CD14-positive monocyte (primary cell): ENCODE data around the gene NXT1. TPM values are rescaled to one million over a fixed set of nuclear protein-coding genes. Genes with fewer than 3 reads are reported as not detected.

Experiments used
- DNase-seq, 3 donors: peaks; one replicate each; pipeline ENCODE4 v3.0.0-alpha.2; 2011 to 2022
- H2AFZ ChIP-seq: 2 replicates; pipeline ENCODE4 v1.6.0; 2012; ENCODE audit warnings: mild to moderate bottlenecking, low read depth, low read length, inconsistent platforms; ENCODE audit not compliant: insufficient read depth, poor library complexity, severe bottlenecking
- H3K27ac ChIP-seq, 2 donors: 1 replicate in 1 of 2; 2 replicates in 1 of 2; pipeline ENCODE4 v1.5.1; 2012 to 2013; ENCODE audit warnings: low read length in 2 of 2, control low read depth in 1 of 2, inconsistent platforms in 1 of 2, low read depth in 1 of 2, mild to moderate bottlenecking in 1 of 2
- H3K27me3 ChIP-seq, 2 donors: one replicate each; pipeline versions ENCODE4 v1.6.0 to v1.6.1; 2011 to 2013; ENCODE audit warnings: low read length in 2 of 2; ENCODE audit not compliant: control insufficient read depth in 2 of 2, insufficient read depth in 2 of 2
- H3K36me3 ChIP-seq, 2 donors: replicated peaks in 1 of 2; 1 replicate in 1 of 2; 2 replicates in 1 of 2; pipeline versions ENCODE4 v1.5.1 to v1.6.1; 2012 to 2013; ENCODE audit warnings: low read length in 2 of 2, control low read depth in 1 of 2, inconsistent platforms in 1 of 2, mild to moderate bottlenecking in 1 of 2; ENCODE audit not compliant: insufficient read depth in 2 of 2, control insufficient read depth in 1 of 2
- H3K4me1 ChIP-seq, 2 donors: 1 replicate in 1 of 2; 2 replicates in 1 of 2; pipeline versions ENCODE4 v1.5.1 to v1.6.1; 2012 to 2013; ENCODE audit warnings: low read length in 2 of 2, control low read depth in 1 of 2, inconsistent platforms in 1 of 2, mild to moderate bottlenecking in 1 of 2, moderate library complexity in 1 of 2; ENCODE audit not compliant: insufficient read depth in 2 of 2, control insufficient read depth in 1 of 2
- H3K4me2 ChIP-seq: replicated peaks from 2 replicates; pipeline ENCODE3; 2012; ENCODE audit warnings: low read length, moderate library complexity, mild to moderate bottlenecking; ENCODE audit not compliant: poor library complexity, severe bottlenecking; ENCODE audit errors: extremely low read depth
- H3K4me3 ChIP-seq, 3 experiments: fragments of 200-600 bp in 1 of 3; sonication (generic) in 1 of 3; replicated peaks in 1 of 3; 1 replicate in 2 of 3; 2 replicates in 1 of 3; pipeline ENCODE4 v1.5.1; 2011 to 2013; ENCODE audit warnings: low read length in 3 of 3, mild to moderate bottlenecking in 3 of 3, control low read depth in 2 of 3, low read depth in 2 of 3, inconsistent platforms in 1 of 3, moderate library complexity in 1 of 3
- H3K79me2 ChIP-seq: 2 replicates; pipeline ENCODE4 v1.6.0; 2012; ENCODE audit warnings: mild to moderate bottlenecking, control low read depth, inconsistent platforms, low read length, moderate library complexity; ENCODE audit not compliant: insufficient read depth
- H3K9ac ChIP-seq: 2 replicates; pipeline ENCODE4 v1.6.0; 2017; ENCODE audit warnings: low read length, mild to moderate bottlenecking; ENCODE audit not compliant: insufficient read depth, poor library complexity, severe bottlenecking
- H3K9me3 ChIP-seq, 2 donors: replicated peaks in 1 of 2; 1 replicate in 1 of 2; 2 replicates in 1 of 2; pipeline versions ENCODE4 v1.5.1 to v1.6.1; 2012 to 2013; ENCODE audit warnings: low read length in 2 of 2, control low read depth in 1 of 2; ENCODE audit not compliant: control insufficient read depth in 1 of 2, insufficient read depth in 1 of 2
- H4K20me1 ChIP-seq: 2 replicates; pipeline ENCODE4 v1.6.0; 2012; ENCODE audit warnings: mild to moderate bottlenecking, low read length, control low read depth, moderate library complexity; ENCODE audit not compliant: insufficient read depth
- H3K27ac Mint-ChIP-seq, 7 donors: one replicate each; pipeline ENCODE4 v1.8.0; 2020; ENCODE audit warnings: mild to moderate bottlenecking in 7 of 7, mixed read lengths in 7 of 7, moderate library complexity in 6 of 7, inconsistent platforms in 2 of 7
- H3K27me3 Mint-ChIP-seq, 3 donors: one replicate each; pipeline ENCODE4 v1.8.0; 2021 to 2022; ENCODE audit warnings: low read depth in 3 of 3, mild to moderate bottlenecking in 3 of 3, mixed read lengths in 3 of 3, moderate library complexity in 3 of 3, inconsistent platforms in 1 of 3
- H3K36me3 Mint-ChIP-seq, 2 donors: one replicate each; pipeline ENCODE4 v1.8.0; 2020; ENCODE audit warnings: mixed read lengths in 2 of 2, inconsistent platforms in 1 of 2, mild to moderate bottlenecking in 1 of 2
- H3K4me1 Mint-ChIP-seq: one replicate; pipeline ENCODE4 v1.8.0; 2020; ENCODE audit warnings: mild to moderate bottlenecking, mixed read lengths
- H3K4me3 Mint-ChIP-seq, 2 donors: one replicate each; pipeline ENCODE4 v1.8.0; 2020; ENCODE audit warnings: mild to moderate bottlenecking in 2 of 2, mixed read lengths in 2 of 2, moderate library complexity in 1 of 2
- H3K9me3 Mint-ChIP-seq, 7 donors: one replicate each; pipeline ENCODE4 v1.8.0; 2020 to 2022; ENCODE audit warnings: mixed read lengths in 7 of 7, mild to moderate bottlenecking in 6 of 7, moderate library complexity in 6 of 7, inconsistent platforms in 2 of 7
- WGBS: methylation state at CpG from one replicate; pipeline ENCODE4 v1.1.5; 2013; ENCODE audit warnings: missing lambda C conversion rate; ENCODE audit not compliant: insufficient coverage; 5-methylcytosine and 5-hydroxymethylcytosine counted together
- intact Hi-C, 2 donors: fragments of 100-400 bp; cut with micrococcal nuclease; formaldehyde crosslinking; loops; one replicate each; pipeline versions ENCODE4 v1.15.0 to v1.15.1; 2023
- polyA plus RNA-seq, 3 donors: library from polyadenylated mRNA; depleted of rRNA in 1 of 3; unstranded in 2 of 3; stranded (reverse) in 1 of 3; fragments of 300-500 nt in 2 of 3; fragments of >200 nt in 1 of 3; fragmentation: Illumina TruSeq in 2 of 3; gene quantifications; 1 replicate in 2 of 3; 2 replicates in 1 of 3; pipeline ENCODE4 v1.2.3, GENCODE V29; 2012 to 2021
- TF ChIP-seq, protein P1 (sequence below): fragments of 200-600 bp; IDR thresholded peaks from one replicate; pipeline ENCODE4 v1.8.0; 2022; ENCODE audit warnings: antibody characterized with exemption, mild to moderate bottlenecking

NXT1 gene
- polyA plus RNA-seq, 3 donors = 37.8 to 140 (median 39.4) TPM

DNA sequence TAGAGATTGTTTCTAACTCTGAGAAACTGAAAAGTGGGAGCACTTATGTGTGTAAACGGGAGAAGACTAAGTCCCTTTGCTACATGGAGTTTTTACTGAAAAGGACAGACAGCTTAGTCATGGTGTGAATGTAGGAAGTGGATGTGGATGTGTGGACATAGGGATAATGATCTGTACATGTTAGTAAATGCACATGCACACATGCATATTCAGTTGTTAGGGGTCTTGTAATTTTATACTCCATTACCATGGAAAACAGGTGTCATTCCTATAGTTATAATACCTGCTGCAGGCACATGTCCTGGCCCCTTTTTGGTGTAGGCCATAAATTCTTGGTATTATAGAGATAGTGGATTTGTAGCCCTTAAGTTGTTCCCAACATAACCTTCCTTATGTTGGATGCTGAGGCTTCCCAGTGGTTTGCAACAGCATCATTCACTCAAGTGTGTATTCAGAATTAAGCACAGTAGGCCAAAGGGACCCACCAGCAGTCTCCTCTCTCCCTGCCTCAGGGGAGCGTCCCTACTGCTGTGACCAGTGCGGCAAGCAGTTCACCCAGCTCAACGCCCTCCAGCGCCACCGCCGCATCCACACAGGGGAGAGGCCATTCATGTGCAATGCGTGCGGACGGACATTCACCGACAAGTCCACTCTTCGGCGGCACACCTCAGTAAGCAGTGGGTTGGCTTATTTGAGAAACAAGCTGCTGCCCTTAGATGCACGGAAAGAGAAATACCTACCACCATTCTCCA, 18.7 kb downstream of the NXT1 start:
- H3K4me3 ChIP-seq = no peak overlapping the region
- H3K9me3 ChIP-seq = no peaks in the 10 kb centered on the region
- H3K4me2 ChIP-seq = no peak overlapping the region
- no peak overlapping the region for H2AFZ ChIP-seq
- H4K20me1 ChIP-seq = peaks cover 63% of the 10 kb centered on the region
- Mint-ChIP-seq H3K36me3 (peaks cover 69 to 72% of the 10 kb centered on the region in 2 donors), H3K4me1 (peaks cover 45% of the 10 kb centered on the region), H3K27me3 (peaks cover 0 to 3% (median 0%) of the 10 kb centered on the region in 3 donors), H3K27ac (peak overlapping the region in 2 of 7 donors; percentile 26 to 50), H3K9me3 (peaks cover 0 to 2% (median 0%) of the 10 kb centered on the region in 7 donors), H3K4me3 (no peak overlapping the region)
- peaks cover 54% of the 10 kb centered on the region for H3K79me2 ChIP-seq
- peaks cover 31 to 43% of the 10 kb centered on the region in 2 donors for H3K4me1 ChIP-seq
- H3K27ac ChIP-seq = no peak overlapping the region
- intact Hi-C loops = loop anchor here (5.0 to 10.0 kb wide), 2 partner anchors 214 to 233 kb away; no protein-coding TSS in a partner anchor
- 99% methylated on average over 10 of the region's 14 CpGs for WGBS
- H3K9ac ChIP-seq = no peak overlapping the region
- TF ChIP-seq, protein P1, sequence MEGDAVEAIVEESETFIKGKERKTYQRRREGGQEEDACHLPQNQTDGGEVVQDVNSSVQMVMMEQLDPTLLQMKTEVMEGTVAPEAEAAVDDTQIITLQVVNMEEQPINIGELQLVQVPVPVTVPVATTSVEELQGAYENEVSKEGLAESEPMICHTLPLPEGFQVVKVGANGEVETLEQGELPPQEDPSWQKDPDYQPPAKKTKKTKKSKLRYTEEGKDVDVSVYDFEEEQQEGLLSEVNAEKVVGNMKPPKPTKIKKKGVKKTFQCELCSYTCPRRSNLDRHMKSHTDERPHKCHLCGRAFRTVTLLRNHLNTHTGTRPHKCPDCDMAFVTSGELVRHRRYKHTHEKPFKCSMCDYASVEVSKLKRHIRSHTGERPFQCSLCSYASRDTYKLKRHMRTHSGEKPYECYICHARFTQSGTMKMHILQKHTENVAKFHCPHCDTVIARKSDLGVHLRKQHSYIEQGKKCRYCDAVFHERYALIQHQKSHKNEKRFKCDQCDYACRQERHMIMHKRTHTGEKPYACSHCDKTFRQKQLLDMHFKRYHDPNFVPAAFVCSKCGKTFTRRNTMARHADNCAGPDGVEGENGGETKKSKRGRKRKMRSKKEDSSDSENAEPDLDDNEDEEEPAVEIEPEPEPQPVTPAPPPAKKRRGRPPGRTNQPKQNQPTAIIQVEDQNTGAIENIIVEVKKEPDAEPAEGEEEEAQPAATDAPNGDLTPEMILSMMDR = no peak
- H3K36me3 ChIP-seq = peaks cover 53 to 80% of the 10 kb centered on the region in 2 donors
- no peak for DNase-seq
- H3K27me3 ChIP-seq = no peaks in the 10 kb centered on the region

DNA sequence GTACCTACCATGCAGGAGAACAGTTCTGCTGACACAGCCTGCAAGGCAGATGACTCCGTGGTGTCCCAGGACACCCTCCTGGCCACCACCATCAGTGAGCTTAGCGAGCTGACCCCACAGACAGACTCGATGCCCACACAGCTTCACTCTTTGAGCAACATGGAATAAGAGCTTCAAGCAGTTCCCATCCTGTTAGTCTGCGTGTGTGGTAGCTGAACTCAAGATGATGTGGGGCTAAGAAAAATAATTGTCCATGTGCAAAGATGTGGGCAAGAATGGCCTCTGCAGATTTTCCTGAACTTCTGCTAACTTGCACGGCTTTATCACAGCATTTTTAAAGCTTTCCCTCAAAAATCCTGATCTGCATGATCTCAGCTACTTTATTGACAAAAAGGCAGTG, 19.7 kb downstream of the NXT1 start:
- 95% methylated on average over 4 of the region's 5 CpGs for WGBS
- intact Hi-C loops = no loop called here
- Histone ChIP-seq H3K27ac (peak overlapping the region in 1 of 2 donors; percentile 62), H2AFZ (no peak overlapping the region), H3K79me2 (peaks cover 44% of the 10 kb centered on the region), H3K9ac (no peak overlapping the region), H3K4me3 (no peak overlapping the region), H3K4me2 (no peak overlapping the region), H3K4me1 (peaks cover 31 to 39% of the 10 kb centered on the region in 2 donors), H3K27me3 (no peaks in the 10 kb centered on the region), H3K9me3 (no peaks in the 10 kb centered on the region), H3K36me3 (peaks cover 50 to 80% of the 10 kb centered on the region in 2 donors), H4K20me1 (peaks cover 52% of the 10 kb centered on the region)
- peaks cover 0 to 2% (median 0%) of the 10 kb centered on the region in 7 donors for H3K9me3 Mint-ChIP-seq
- H3K4me1 Mint-ChIP-seq = peaks cover 35% of the 10 kb centered on the region
- TF ChIP-seq, protein P1 = no peak
- H3K36me3 Mint-ChIP-seq = peaks cover 69 to 71% of the 10 kb centered on the region in 2 donors
- peaks cover 0 to under 1% (median 0%) of the 10 kb centered on the region in 3 donors for H3K27me3 Mint-ChIP-seq
- H3K27ac Mint-ChIP-seq = peak overlapping the region in 3 of 7 donors; percentile 7 to 25 (median 14)
- H3K4me3 Mint-ChIP-seq = no peak overlapping the region
- DNase-seq = no peak
